CD4-positive, alpha-beta T cell treated with Interleukin-10 for 1 hour (primary cell): ENCODE data around the gene COP1.

ENCODE experiments used
- DNase-seq: peaks from one replicate; pipeline ENCODE4 v3.0.0-alpha.2; 2020

The COP1 gene

DNA sequence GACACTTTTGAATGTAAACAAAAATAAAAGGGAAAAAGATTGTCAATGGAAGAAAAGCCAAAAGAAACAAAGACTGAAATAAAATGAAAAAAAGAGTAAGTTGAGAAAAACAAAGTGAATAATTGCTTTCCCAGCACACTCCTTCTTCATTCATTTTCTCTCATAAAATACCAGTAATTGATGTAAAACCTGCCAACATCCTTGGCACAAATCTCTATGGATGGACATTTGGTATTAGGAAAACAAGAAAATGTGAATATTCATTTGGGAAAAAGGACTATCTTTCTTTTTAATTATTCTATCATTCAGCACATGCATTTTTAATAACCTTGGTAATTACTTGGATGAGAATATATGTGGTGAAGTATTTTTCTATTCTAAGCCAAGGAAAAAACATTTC is 259.3 kb downstream of the COP1 start:
- no peak for DNase-seq

DNA sequence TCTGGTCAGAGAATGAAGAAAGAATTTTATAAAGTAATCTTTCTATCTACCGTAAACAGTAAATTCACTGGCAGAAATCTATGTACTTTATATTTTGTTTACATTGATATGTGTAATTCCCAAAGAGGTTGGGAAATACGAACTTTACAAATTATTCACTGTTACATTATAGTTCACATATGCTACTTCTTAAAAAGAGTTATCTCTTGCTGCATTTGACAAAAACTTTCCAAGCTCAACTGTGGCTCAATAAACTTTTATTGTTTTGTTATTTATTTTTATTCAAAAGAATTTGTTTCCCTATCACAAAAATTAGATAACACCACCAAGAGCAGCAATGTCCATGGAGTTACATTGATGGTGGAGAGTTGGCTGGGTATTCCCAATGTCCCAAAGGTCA is 262.5 kb downstream of the COP1 start:
- no peak for DNase-seq

DNA sequence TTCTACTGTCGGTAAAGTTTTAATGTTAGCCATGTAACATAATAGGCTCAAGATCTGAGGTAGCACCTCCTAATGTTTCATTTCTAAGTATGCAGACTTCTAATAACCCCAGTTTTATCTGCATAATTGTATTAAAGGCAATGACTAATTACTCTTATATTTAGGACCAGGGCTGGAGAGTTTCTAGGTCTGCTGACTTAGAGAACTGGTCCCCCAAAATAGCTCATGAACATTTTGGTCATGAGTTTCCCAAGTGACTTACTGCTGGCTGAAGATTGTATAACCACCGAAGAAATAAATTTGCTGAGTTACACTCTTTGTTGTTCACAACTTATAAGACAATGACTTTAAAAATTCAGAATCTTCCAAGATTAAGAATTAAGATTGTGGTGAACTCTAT is 265.9 kb downstream of the COP1 start:
- DNase-seq, result no peak

DNA sequence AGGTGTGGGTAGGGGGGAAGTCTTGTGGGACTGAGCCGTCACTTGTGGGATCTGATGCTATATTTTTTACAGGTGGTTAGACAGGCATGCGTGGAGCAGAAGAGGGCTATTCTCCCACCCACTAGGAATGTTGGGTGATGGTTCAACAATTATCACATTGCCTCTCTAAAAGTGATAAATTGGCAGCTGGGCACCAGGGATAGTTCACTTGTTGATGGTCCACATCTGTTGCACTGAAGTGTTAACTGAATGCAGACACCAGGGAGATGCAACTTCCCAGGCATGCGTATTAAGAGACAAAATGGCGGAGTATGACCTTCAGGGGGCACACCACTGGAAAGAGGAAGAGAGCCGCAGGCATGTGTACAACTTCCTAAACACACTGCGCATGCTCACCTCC is 270.4 kb downstream of the COP1 start:
- no peak for DNase-seq

DNA sequence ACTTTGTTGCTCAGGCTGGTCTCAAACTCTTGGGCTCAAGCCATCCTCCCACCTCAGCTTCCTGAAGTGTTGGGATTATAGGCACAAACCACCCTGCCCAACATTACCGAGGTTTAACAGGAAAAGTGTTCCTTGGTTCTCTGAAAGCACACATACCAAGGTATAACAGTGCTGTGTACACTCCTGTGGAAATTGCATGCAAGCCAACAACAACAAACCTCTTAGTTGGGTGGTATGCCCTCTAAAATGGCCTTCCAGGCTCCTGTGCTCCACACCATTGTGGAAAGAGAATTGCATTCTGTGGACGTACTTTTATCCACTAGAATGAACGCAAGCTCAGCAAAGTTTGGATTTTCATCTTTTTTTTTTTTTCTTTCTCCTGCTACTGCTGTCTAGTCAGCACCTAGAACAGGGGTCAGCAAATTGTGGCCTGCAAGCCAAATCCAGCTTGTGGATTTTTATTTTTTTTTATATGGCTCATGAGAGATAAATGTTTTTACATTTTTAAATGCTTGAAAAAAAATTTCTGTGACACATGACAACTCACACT is 271.4 kb downstream of the COP1 start:
- no peak for DNase-seq

DNA sequence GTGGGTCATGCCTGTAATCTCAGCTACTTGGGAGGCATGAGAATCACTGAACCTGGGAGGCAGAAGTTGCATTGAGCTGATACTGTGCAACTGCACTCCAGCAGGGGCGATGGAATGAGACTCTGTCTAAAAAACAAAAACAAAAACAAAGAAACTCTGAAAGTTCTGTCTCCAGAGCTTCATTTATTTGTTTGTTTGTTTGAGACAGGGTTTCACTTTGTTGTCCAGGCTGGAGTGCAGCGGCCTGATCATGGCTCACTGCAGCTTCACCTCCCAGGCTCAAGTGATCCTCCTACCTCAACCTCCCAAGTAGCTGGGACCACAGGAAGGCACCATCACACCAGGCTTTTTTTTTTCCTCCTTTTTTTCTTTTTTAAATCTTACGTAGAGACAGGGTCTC is 271.9 kb downstream of the COP1 start:
- DNase-seq, result no peak

DNA sequence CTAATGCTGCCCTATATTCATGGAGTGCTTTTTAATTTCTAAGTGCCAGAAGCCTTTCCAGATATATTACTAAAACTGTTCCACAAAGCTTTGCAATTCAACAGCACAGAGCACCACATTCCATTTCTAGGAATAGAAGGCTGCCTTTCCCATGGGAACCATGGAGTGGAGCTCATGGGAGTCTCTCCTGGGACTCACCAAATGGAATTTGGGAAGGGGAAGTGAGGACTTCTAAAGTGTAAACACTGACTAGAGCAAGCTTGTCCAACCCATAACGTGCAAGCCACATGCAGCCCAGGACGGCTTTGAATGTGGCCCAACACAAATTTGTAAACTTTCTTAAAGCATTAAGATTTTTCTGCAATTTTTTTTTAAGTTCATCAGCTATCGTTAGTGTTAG is 273.3 kb downstream of the COP1 start:
- DNase-seq, result no peak

DNA sequence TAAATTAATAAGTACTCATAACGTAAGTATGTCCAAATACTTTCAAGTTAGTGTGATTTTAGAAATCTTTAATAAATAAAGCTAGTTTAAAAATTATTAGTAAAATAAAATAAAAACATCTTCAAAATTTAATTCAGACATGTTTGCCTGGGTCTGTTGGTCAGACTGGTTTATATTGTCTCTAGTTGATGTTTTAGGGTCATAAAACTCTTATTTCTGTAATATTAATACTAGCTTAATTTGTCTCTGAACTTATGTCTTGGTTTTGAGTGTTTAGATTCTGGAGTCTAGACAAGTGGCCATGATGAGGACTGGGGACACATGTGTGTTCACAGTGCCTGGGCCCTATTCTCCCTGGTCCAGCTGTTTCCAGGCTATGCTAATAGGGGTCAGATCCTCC is 279.1 kb downstream of the COP1 start:
- no peak for DNase-seq

DNA sequence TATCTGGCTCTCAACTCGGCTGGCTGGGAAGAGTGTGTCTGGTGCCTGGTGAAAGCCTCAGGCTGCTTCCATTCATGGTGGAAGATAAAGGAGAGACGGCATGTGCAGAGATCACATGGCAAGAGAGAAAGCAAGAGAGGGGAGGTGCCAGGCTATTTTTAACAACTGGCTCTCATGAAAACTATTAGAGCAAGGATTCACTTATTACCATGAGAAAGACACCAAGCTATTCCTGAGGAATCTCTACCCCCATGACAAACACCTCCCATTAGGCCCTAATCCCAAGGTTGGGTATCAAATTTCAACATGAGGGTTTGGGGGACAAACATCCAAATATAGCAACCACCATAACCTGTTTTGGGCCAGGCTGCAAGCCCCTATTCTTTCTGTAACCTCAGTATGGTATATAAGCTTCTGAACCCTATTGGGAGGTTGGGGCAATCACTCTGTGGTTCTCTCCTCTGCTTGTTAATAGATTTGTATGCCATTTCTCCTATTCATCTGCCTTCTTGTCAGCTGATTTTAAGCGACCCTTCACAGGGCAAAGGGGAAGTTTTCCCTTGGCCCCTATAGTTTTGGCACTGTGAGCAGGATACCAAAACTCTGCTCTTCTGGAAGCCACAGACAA is 284.7 kb downstream of the COP1 start:
- no peak for DNase-seq

DNA sequence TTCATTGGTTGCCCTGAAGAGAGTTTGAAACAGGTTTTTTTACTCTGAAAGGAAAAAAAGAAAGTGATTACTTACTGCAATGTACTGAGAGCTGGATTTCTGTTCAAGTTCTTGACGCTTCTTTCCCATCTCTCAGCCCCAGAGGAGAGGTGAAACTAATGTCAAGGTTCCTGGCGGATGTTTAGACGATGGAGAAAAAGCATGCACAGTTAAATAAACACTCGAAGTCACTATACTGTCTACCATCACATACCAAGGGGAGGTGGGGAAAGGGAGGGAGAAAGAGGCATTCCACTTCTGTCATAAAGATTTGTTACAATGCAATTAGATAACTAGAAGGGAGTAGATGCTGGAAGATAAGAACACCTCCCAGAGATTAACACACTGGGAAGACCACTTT is 286.7 kb downstream of the COP1 start:
- no peak for DNase-seq

DNA sequence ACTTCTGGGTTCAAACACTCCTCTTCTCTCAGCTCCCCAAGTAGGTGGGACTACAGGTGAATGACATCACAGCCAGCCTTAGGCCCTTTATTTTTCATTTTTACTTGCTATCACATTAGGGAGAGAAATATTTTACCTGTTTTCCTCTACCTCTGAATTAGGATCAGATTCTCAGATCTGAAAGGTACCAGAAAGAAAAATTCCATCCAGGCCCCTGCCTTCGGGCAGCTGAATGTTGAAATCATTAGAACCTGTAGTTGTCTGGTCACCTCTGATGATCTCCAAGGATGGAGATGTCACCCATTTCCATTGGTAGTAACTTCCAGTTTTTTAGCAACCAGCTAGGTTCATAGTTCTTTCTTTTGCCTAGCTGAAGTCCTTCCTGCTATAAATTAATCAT is 288.1 kb downstream of the COP1 start:
- no peak for DNase-seq

DNA sequence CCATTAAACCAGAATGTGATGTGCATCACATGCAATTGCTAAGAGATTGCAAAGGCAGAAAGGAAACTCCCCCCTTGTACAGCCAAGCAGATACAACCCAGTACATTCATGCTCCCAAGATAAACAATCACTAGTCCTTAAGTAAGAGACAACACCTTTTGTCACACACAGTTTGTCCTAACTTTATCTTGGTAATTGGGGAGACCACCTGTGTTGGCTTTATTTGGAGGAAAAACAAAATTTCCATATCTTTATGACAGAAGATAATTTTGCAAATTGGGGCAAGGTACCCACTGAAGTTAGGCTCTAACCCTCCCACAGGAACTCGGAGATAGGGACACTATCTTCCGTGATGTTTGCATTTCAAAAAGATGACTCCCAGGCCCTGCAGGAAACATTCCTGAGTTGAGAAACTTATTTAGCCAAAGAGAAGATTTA is 288.7 kb downstream of the COP1 start:
- no peak for DNase-seq

DNA sequence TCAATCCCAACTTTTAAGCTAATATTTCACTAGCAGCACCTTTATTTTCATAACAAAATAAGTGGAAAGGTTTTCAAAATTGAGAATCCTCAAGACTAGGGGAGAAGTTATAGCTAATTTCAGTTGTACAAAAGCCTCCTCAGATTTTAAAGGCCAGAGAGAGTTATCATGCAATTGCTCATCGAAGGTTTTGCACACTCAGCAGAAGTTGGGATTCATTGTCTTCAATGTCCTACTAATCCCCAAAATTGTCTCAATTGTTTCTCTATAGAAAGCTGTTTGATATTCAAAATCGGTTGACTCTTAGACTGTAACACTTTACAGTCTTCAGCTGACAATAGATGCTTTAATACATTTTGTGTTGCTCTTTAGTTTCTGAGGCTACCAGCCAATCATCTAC is 293.0 kb downstream of the COP1 start:
- DNase-seq, result no peak

DNA sequence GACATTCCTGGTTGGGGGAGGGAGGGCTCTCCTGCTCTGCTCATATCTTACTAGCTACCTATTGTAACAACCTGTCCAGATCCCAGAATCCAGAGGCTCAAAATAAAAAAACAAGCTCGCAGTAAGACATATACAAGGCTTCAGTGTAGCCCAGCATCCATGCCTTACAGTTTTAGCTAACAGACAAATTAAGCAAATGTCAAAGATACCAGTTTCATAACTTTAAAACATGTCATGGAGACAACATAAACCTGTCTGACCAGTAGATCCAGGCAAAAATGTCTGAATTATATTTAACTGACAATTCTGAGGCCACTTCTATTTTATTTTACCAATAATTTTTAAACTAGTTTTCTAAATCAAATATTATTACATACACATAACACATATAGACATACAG is 295.9 kb downstream of the COP1 start:
- DNase-seq, result no peak

DNA sequence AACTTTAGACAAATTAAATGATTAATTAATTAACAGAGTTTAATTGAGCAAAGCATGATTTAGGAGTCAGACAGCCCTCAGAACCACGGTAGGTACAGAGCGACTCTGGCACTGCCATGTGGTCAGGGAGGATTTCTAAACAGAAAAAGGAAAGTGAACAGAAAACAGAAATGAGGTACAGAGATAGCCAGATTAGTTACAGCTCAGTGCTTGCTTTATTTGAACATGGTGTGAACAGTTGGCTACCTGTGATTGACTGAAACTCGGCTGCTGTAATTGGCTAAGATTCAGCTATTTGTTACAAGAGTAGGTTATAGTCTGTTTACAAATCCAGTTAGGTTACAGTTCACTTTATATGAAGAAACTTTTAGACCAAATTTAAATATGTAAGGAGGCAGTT is 300.7 kb downstream of the COP1 start:
- no peak for DNase-seq

DNA sequence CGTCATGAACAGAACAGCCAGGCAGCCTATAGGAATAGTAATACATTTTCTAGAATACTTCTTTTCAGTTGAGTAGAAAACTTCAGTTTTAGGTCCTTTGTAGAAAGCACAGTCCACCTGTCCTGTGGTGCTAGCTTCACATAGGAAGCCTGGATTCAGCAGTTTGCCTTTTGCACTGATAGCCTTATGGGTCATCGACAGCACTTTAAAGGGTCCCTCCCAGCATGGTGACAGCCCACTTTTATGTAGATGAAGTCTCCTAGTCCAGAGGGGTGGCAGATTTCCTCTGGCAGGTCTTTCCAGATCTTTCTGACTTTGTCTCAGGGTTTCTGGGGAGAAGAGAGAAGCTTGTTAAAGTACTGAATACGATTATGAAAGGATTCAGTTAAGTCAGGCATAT is 302.3 kb downstream of the COP1 start:
- DNase-seq, result no peak

DNA sequence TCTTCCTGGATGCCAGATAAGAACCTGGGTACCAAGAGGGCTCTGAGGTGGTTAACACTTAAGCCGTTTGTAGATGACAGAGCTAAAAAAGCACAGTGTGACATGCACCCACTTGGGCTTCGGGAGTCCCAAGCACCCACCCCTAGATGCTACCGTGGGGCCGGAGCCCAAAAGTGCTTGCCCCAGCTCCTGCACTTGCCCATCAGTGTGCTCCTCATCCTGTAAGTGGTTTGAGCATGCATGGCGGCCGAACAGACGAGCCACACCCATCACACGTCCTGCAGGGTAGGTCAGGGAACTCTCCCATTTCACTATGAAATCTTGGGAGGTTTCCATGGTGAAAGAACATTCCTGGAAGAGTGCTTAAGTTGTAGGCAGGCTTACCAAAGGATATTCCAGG is 304.8 kb downstream of the COP1 start:
- no peak for DNase-seq

DNA sequence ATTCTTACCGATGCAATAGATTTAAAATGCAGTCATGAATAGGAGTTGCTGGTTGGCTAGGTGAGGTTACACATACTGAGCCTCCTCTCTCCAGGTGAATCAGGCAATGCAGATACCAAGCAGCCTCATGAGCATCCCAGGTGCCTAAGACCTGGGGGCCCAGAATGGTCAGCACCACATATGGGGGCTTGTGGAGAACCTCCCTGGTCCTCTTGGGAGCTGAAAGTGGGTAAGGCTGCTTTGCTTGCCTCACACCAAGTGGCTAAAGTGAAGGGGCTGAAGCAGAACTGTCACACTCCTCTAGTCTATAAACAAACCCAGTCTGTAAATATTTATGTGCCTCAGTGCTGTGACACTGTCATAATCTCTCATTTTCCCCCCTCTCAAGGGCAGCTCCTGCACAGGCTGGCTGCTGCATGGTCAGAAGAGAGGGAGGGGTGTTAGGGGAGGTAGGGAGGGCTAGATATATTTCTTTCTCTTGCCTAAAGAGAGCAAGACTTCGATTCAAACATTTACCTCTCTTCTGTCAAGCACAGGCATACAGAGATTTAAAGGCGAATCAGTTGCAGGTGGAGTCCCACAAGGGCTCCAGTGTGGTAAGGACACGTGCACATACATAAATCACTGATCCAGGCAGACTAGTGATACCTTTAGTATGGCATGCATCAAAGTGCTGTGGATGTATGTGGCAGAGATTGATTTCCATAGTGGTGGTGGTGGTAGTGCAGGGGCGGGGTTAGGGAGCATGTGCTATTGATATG is 305.8 kb downstream of the COP1 start:
- no peak for DNase-seq

DNA sequence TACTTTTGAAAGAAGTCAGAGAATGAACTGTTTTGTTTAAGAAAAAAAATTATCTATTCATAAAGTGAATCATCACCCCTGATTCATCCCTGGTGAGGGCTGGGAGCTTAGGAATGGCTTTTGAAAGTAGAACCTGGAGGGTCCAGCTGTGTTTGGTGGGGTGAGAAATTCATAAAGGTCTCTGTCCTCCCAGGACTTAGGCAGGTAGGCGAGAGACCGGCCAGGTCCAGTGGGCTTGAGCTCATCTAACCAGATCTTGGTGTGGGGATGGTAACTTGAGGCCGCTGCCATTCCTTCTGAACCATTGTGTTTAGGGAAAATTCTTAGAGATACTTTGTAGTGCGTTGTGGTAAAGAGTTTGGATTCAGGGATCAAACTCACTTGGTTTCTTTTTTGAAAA is 306.9 kb downstream of the COP1 start:
- no peak for DNase-seq

DNA sequence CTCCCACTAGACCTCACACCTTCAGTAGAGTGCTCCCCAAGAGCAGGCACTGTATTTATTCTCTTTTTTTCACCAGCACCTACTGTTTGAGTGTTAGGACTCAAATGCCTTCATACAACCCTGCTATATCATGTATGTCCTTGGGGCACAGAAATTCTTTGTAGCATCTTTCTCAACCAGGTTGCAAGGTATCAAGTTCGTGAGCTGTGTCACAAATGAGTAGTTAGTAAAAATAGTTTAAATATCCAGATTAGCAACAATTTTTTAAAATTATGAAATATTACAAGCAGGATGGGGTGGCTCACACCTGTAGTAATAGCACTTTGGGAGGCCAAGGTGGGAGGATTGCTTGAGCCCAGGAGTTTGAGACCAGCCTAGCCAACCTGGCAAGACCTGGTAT is 311.1 kb downstream of the COP1 start:
- no peak for DNase-seq
